Muscle layer of duodenum (tissue), 2 donors: ENCODE data around the gene LPP.
"Not testable (repeated sequence)": the region's sequence is repeated elsewhere in the genome, so short reads cannot be mapped to it uniquely, and the experiment has no call there.

Experiments used
- H3K27ac ChIP-seq: one replicate; pipeline ENCODE4 v1.7.0; 2013; ENCODE audit warnings: mild to moderate bottlenecking, low read length
- H3K27me3 ChIP-seq: one replicate; pipeline ENCODE4 v1.7.0; 2013; ENCODE audit warnings: low read depth, mild to moderate bottlenecking, control low read depth, low read length
- H3K36me3 ChIP-seq, 2 donors: one replicate each; pipeline ENCODE4 v1.7.0; 2013; ENCODE audit warnings: low read length in 2 of 2, control low read depth in 1 of 2, mild to moderate bottlenecking in 1 of 2; ENCODE audit not compliant: insufficient read depth in 2 of 2, control insufficient read depth in 1 of 2
- H3K4me1 ChIP-seq, 2 donors: one replicate each; pipeline ENCODE4 v1.7.0; 2013; ENCODE audit warnings: low read length in 2 of 2, mild to moderate bottlenecking in 2 of 2, control low read depth in 1 of 2, moderate library complexity in 1 of 2; ENCODE audit not compliant: insufficient read depth in 2 of 2, control insufficient read depth in 1 of 2
- H3K4me3 ChIP-seq, 2 donors: one replicate each; pipeline ENCODE4 v1.7.0; 2013; ENCODE audit warnings: low read length in 2 of 2, low read depth in 1 of 2, mild to moderate bottlenecking in 1 of 2
- H3K9me3 ChIP-seq, 2 donors: one replicate each; pipeline ENCODE4 v1.7.0; 2013; ENCODE audit warnings: low read length in 2 of 2, control low read depth in 1 of 2, mild to moderate bottlenecking in 1 of 2; ENCODE audit not compliant: control insufficient read depth in 1 of 2
- donor health status: healthy.

Gene LPP

GRCh38 chr3:188431553-188431952, 277.6 kb downstream of the LPP start:
- Histone ChIP-seq H3K27ac (peak overlapping the region; percentile 6), H3K4me3 (no peak overlapping the region), H3K27me3 (no peaks in the 10 kb centered on the region), H3K9me3 (no peaks in the 10 kb centered on the region), H3K4me1 (peaks cover 10 to 34% of the 10 kb centered on the region in 2 donors), H3K36me3 (no peaks in the 10 kb centered on the region)

- H3K27ac ChIP-seq: peak overlapping the region; percentile 39
Observed at GRCh38 chr3:188432802-188433520, 279.0 kb downstream of the LPP start.

GRCh38 chr3:188433521-188434150, 279.7 kb downstream of the LPP start:
- H3K27ac ChIP-seq: peak overlapping the region; percentile 39
- H3K36me3 ChIP-seq: peaks cover 0 to 4% of the 10 kb centered on the region in 2 donors
- H3K4me1 ChIP-seq: peaks cover 14 to 30% of the 10 kb centered on the region in 2 donors
- no peak overlapping the region for H3K4me3 ChIP-seq
- H3K27me3 ChIP-seq: no peaks in the 10 kb centered on the region
- H3K9me3 ChIP-seq: no peaks in the 10 kb centered on the region

More at GRCh38 chr3:188432802-188433520, 279.0 kb downstream of the LPP start:
- Histone ChIP-seq H3K36me3 (peaks cover 0 to 4% of the 10 kb centered on the region in 2 donors), H3K9me3 (no peaks in the 10 kb centered on the region), H3K27me3 (no peaks in the 10 kb centered on the region), H3K4me1 (peaks cover 10 to 31% of the 10 kb centered on the region in 2 donors), H3K4me3 (no peak overlapping the region)

GRCh38 chr3:188434594-188434993, 280.6 kb downstream of the LPP start:
- no peak overlapping the region for H3K27ac ChIP-seq
- H3K27me3 ChIP-seq: no peaks in the 10 kb centered on the region
- peaks cover 0 to 4% of the 10 kb centered on the region in 2 donors for H3K36me3 ChIP-seq
- no peak overlapping the region for H3K4me3 ChIP-seq
- peaks cover 17 to 32% of the 10 kb centered on the region in 2 donors for H3K4me1 ChIP-seq
- no peaks in the 10 kb centered on the region for H3K9me3 ChIP-seq

GRCh38 chr3:188435266-188435665, 281.3 kb downstream of the LPP start:
- Histone ChIP-seq H3K36me3 (peaks cover 0 to 4% of the 10 kb centered on the region in 2 donors), H3K9me3 (no peaks in the 10 kb centered on the region), H3K27me3 (no peaks in the 10 kb centered on the region), H3K27ac (no peak overlapping the region), H3K4me1 (peaks cover 17 to 39% of the 10 kb centered on the region in 2 donors), H3K4me3 (no peak overlapping the region)

- H3K27me3 ChIP-seq: no peaks in the 10 kb centered on the region
- H3K4me1 ChIP-seq: peaks cover 12 to 26% of the 10 kb centered on the region in 2 donors
- peaks cover 0 to 4% of the 10 kb centered on the region in 2 donors for H3K36me3 ChIP-seq
- no peaks in the 10 kb centered on the region for H3K9me3 ChIP-seq
- no peak overlapping the region for H3K4me3 ChIP-seq
- H3K27ac ChIP-seq: no peak overlapping the region
Observed at GRCh38 chr3:188437926-188438325, 284.0 kb downstream of the LPP start.

- Histone ChIP-seq H3K4me3 (no peak overlapping the region), H3K27ac (peak overlapping the region; percentile 56), H3K4me1 (peaks cover 9 to 20% of the 10 kb centered on the region in 2 donors), H3K36me3 (peaks cover 0 to 4% of the 10 kb centered on the region in 2 donors), H3K27me3 (no peaks in the 10 kb centered on the region), H3K9me3 (no peaks in the 10 kb centered on the region)
Observed at GRCh38 chr3:188439080-188439479, 285.1 kb downstream of the LPP start.

GRCh38 chr3:188440340-188440972, 286.5 kb downstream of the LPP start:
- H3K36me3 ChIP-seq: peaks cover 0 to 4% of the 10 kb centered on the region in 2 donors
- H3K27me3 ChIP-seq: no peaks in the 10 kb centered on the region
- no peaks in the 10 kb centered on the region for H3K9me3 ChIP-seq
- no peak overlapping the region for H3K27ac ChIP-seq
- no peak overlapping the region for H3K4me3 ChIP-seq
- H3K4me1 ChIP-seq: peaks cover 9 to 19% of the 10 kb centered on the region in 2 donors

GRCh38 chr3:188442430-188442829, 288.5 kb downstream of the LPP start:
- Histone ChIP-seq H3K4me1 (peaks cover 9 to 16% of the 10 kb centered on the region in 2 donors), H3K36me3 (peaks cover 0 to 4% of the 10 kb centered on the region in 2 donors), H3K27ac (no peak overlapping the region), H3K9me3 (no peaks in the 10 kb centered on the region), H3K4me3 (no peak overlapping the region), H3K27me3 (no peaks in the 10 kb centered on the region)

GRCh38 chr3:188445175-188445574, 291.2 kb downstream of the LPP start:
- H3K4me1 ChIP-seq, H3K4me3 ChIP-seq, H3K9me3 ChIP-seq, H3K27me3 ChIP-seq, H3K36me3 ChIP-seq, H3K27ac ChIP-seq: not testable (repeated sequence)

- Histone ChIP-seq H3K4me3 (no peak overlapping the region), H3K36me3 (no peaks in the 10 kb centered on the region), H3K9me3 (no peaks in the 10 kb centered on the region), H3K27me3 (no peaks in the 10 kb centered on the region), H3K27ac (no peak overlapping the region), H3K4me1 (no peaks in the 10 kb centered on the region)
Observed at GRCh38 chr3:188446014-188446413, 292.1 kb downstream of the LPP start.
